HG03354 (cell line): ENCODE data around the gene PDK2.

Source experiments
- ATAC-seq: cut with Tn5 transposase; IDR thresholded peaks from one replicate; pipeline ENCODE4 v1.9.1; 2021; ENCODE audit warnings: mild to moderate bottlenecking; ENCODE audit not compliant: unreplicated experiment, poor library complexity, severe bottlenecking

PDK2 gene

DNA sequence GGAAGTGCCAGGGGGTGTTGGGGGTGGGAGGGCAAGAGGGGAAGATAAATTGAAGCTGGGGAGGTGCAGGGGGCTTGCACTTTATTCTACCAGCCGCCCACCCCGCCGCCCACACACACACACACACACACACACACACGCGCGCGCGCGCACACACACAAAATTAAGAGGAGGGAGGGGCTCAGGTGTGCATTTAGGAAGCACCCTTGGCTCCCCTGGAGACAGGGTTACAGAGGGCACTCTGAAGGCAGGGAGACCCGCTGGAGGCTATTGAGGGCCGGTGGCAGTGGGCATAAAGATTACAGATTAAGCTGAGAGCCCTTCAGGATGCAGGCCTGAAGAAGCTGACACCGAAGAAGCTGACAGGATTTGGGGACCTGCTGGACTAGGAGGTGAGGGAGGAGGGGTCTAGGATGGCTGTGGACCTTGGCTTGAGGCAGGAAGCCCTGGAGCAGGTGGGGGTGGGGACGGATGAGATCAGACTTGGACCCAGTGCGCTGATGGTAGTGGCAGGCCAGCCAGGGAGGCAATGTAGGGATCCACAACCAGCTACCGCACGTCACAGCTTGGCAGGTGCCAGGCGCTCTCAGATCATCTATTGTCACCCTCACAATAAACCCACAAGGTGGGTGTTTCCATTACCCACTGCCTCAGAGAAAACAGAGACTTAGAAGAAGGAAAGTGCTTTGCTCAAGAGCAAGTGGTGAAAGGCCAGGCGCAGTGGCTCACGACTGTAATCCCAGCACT is 35.6 kb downstream of the PDK2 start:
- ATAC-seq = no peak

DNA sequence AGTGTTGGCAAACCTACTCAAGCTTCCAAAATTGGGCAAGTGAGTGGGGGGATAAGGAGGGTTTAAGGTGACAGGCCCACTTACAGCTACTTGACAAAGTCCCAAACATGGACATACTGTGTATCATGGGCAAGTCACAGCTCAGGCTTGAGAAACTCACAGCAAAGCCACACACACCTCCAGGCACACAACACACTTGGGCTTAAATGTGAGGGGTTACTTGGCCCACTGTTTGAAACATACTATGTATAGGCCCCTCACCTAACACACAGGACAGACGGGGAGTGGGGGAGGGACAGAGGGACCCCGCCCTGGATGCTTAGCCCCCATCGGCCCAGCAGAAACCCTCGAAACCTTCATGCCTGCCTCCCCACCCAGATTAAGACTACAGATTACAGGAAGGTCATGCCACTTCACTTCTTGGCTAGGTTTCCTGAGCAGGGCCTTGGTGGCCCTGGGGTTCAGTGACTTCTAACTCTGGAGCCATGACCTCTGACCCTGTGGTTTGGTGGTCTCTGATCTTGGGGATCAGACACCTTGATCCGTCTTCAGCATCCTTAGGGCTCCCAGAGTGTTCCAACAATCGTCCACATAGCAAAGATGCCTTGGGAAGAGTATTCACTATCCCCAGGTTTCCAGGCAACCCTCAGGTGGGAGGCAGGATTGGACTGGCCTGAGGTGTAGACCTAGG is 37.1 kb downstream of the PDK2 start:
- ATAC-seq = no peak

DNA sequence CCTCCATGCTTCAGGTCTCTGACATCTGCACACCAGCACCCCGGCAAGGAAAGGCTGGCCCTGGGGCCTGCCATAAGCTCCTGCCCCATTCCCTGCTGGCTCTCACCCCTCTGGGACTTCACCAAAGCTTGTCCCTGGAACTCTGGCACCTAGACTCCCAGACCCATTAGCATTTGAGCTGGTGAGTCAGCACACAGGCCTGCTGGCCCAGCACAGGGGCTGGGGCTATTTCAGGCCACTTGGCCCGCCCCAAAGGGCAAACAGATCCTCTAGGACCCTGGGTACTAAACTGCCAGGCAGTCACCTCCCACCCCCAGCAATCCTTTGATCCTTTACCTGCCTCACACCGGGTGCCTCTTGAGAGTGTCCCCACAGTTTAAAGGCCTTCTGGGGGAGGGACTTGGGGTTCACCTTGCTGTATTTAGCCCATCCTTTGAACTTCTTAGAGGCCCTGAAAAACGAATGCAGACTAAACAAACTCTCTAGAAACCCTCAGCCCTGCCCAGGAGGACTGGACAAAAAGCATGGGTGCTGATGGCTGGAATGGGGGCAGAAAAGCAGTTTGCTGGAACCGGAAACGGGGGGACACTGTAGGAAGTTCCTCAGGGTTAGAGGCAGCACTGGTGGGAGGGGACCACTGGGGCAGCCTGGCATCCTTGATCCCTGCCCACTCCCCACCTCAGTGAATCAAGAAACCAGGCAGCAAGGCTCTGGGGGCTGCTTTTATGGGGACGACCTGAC is 38.0 kb downstream of the PDK2 start:
- no peak for ATAC-seq

DNA sequence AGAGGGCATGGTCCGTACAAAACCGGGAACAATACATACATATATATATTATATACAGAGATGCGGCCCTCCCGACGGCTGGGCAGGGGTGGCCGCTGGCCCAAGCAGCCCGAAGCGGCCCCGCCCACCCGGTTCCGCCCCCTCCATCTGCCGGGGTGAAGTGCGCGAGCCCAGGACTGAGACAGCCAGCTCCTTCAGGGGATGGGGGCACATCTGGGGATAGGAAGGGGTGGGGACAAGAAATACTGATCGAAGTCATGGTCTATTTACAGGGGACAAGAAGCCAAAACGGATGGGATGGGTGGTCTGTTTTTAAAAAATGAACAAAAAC is 38.6 kb downstream of the PDK2 start:
- ATAC-seq = no peak

DNA sequence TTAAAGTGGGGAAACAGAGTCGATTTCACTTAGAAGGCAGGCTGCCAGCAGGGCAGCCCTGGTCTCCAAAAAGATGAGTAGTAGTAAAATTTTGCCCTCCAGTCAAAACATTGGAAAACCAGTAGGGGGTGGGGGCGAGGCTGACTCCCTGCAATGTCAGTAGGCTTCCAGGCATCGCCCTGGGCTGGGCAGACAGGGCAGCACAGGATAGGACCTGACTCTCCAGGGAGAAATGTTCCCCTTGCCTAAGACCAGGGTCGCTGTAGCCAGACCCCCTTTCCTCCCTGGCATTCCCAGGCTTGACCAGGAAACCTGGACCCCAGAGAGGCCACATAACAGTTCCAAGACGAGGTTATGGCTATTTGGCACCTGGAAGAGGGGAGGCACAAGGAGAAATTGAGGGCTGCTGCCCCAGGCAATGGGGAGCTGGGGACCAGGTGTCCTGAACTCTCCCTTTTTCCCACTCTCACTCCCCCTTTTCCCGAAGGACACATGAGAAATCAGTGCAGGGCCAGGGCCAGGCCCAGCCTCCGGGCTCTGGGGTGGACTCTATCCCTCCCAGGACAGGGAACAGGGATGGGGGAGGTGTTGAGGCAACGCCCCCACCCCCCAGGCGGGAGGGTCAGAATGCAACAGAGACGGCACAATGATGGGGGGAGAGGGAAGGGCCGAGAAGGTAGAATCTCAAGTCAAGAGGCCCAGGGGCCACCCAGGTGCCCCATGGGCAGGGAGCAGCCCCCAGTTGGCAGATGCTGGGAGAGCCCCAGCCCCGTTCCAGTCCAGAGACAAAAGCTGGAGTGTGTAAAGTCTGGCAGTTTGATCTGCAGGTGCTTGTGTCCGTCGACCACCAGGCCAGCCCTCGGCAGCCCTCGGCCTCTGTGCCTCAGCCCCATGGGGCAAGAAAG is 39.3 kb downstream of the PDK2 start:
- ATAC-seq = no peak

DNA sequence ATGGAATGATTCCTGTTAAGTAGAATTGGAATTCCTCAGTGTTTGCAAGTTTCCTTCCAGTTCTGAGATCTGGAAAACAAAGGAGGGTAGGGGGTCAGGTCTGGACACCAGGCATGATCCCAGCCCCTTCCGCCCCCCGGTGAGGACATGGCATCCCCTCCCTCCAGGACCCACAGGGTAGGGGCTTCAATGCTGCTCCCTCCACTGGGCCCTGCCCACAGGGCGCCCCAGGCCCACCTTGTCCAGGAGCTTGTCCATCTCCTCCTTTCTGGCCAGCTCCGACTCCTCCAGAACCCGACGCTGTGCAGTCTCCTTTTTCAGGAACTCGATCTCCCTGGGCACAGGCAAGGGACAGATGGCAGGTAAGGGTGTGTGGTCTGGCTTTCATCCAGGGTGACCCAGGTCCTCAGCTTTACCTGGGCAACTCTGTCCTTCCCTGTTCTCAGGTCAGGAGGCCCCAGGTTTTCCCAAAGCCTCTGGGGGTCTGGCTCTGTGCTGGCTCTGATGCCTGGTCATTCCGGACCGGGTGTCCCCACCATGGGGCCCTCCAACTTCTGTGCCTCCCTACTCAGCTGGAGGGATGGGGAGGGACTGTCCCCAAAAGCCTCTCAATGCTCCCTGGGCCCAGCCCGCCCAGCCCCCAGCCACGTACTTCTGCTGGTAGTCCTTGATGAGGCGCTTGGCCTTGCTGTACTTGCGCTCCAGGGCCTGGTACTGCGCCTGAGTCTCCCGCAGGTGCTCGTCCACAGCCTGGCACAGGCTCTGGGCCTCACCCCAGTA is 40.4 kb downstream of the PDK2 start:
- ATAC-seq = no peak

DNA sequence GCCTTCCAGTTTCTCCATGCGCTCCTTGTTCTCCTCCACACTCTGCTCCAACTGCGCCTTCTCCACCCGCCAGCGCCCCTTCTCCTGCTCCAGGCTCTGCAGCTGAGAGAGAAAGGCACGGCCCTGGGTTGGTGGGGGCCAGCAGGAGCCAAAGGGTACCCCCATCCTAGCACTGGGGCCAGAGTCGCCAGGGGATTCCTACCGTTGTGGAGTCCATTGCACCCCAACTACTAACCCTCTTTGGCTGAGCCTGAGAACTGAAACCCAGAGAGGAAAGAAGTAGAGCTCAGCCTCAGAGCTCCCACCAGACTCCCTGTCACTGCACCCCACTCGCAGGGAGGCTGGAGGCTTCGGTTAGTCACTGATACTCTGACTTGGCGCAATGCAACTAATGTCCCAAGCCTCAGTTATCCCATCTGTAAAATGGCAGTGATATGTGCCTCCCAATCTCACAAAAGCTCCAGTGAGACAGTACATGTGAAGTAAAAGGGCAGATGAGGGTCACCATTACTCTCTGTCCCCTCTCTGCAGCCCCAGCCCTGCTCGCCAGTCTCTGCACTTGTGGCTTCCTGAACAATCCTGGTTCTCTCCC is 41.0 kb downstream of the PDK2 start:
- no peak for ATAC-seq

DNA sequence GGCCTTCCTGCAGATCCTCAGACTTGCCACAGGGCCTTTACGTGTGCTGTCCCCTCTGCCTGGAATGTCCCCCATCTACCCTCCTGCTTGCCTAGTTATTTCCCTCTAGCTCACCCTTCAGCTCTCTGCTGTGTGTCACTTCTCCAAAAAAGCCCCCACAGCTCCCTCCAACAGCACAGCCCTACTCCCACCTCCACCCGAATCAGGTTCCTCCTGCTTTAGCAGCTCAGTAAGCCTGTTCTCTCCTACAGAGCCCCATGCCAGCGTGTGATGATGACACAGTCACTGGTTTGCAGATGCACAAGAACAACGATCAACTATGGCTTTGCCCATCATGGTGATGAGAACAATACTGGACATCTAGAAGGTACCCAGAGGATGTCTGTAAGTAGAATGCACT is 41.9 kb downstream of the PDK2 start:
- no peak for ATAC-seq

DNA sequence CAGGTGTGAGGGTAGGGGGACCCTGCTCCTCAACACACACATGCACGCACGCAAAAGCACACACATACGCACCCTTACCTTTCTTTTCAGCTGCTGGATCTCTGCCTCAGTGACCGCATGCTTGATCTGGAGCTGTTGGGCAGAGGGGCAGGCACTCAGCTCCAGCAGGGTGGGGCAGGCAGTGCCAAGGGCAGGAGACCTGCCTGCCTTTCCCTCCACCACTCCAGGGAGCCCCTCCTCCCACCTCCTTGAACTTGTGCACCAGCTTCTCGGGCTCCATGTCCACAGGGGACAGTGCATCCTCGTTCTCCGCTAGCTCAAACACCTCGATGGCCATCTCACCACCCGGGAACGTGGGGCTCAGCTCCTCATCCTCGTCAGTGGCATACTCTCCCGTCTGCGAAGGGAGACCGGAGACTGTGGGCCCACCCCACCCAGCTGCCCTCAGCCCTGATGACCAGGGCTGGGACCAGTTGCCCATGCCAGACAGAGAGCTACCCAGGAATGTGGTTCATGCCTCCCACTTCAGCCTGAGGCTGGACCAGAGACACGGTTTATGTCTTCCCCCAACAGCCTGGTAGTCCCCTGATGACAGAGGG is 44.1 kb downstream of the PDK2 start:
- ATAC-seq = no peak

DNA sequence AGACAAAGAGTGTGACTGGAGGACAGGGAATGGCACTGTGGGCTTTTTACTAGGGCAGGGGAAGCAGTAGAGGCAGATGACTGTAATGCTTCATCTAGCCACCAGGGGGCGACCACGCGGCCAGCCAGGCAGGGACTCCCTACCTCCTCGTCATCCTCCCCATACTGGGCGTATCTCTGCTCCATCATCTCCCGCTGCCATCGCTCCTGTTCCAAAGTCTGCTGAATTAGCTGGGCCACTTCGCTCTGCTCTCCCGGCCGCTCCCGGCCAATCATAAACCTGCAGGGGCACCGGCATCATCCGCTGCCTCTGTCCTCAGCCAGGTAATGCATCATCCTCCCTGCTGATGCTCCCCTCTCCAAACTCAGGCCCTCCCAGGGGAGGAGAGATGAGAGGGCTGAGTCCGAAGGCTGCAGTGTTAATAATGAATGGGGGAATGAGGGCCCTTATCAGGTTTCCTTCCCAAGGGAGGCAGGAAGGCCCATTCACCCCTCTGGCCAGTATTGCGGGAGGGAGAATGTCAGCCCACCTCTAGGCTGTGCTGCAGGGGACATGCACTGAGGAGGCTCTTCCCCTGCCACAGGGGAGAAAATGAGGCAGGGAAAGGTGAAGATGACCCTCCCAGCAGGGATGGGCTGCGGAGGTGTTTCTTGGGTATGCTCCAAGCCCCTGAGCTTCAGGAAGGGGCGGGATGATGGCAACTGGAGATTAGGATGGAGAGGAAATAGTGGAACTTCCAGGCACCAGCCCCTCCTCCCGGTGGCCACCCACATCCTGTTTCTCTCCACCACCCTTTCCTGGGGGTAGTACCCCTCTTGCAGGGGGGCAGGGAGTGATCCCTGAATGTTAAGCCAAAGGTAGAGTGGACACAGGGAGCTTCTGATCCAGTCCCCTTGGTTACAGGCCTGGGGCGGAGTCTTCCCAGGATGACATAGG is 45.1 kb downstream of the PDK2 start:
- peak; percentile 69 for ATAC-seq

DNA sequence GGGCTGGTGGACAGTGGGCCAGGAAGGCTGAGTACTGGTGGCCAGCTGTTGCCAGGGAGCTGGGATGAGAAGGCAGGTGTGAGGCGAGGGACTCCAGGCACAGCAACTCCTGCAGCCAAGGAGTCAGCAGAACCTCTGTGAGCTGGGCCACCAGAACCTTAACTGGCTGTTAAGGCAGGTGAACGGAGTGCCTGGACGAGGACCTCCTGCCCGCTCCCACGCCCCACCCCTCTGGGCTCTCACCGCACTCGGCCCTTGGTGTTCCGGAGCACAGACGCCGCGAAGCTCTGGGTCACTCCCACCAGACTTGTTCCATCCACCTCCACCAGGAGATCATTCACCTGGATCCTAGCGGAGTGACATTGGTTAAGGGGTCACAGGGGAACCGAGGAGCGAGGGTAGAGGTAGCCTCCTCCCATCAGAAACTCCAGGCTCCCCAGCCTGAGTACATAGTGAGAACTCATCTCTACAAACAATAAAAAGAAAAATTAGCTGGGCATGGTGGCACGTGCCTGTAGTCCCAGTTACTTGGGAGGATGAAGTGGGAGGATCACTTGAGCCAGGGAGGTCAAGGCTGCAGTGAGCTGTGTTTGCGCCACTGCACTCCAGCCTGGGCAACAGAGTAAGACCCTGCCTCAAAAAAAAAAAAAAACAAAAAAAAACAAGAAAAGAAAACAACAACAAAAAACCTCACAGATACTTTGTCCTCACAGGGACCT is 46.0 kb downstream of the PDK2 start:
- ATAC-seq = no peak

DNA sequence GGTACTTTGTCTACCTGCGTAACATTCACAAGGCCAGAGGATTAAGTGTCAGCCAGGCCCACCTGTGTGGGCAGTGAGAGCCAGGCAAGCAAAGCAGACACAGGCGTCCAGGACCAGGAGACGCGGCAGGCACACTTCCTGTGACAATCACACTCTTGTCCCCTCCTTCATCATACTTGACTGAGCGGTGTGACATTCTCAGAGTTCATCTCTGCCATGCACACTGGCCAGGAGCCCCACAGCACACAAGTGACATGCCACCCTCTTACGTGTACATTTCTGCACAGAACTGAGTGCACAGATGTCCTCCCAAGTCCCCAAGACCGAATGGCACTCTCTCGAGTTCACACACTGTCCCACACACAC is 46.6 kb downstream of the PDK2 start:
- no peak for ATAC-seq

DNA sequence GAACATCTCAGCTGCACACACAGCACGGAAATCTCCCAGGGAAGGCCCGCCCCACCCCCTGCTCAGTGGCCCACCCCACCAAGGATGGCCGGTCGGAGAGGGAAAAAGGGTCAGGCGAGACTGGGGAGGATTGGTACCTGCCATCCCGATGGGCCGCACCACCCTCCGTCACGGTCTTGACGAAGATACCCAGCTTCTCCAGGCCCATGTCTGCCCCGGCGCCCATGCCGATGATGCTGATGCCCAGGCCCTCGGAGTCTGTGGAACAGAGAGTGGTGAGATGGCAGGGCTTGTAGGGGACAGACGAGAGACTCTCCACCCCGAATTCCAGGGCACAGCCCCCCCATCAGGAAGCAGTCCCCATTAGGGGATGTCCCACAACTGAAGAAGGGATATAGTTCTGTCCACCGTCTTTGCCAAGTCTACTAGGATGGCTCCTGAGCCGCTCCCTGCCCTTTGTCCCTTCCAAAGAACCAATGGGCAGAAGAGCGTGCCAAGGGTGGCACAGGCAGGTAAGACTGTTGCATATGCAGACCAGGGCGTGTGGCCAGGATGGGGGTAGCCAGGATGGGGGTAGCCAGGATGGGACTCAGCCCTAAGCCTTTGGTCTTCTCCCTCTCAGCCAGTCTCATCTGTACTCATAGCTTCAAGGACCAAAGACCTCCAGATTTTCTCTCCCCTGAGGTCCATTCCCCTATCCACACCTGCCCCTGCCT is 48.5 kb downstream of the PDK2 start:
- ATAC-seq = no peak

DNA sequence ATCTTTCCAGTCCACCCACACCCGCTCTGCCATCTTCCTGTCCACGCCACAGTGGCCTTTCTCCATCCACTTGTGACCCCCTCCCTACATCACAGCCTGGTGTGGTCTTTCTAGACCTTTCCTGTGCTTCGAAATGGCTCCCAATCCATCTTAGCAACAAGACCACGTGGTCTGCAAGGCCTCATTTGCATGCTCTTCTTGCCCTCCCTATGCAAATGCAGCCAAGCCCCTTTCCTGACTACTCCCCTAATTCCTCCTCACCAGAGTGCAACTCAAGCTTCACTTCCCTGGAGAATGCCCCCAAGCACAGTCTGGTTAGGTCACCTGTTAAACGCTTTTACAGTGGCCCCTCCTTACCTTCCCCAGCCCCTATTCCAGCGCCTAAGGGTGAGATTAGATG is 49.2 kb downstream of the PDK2 start:
- ATAC-seq = no peak

DNA sequence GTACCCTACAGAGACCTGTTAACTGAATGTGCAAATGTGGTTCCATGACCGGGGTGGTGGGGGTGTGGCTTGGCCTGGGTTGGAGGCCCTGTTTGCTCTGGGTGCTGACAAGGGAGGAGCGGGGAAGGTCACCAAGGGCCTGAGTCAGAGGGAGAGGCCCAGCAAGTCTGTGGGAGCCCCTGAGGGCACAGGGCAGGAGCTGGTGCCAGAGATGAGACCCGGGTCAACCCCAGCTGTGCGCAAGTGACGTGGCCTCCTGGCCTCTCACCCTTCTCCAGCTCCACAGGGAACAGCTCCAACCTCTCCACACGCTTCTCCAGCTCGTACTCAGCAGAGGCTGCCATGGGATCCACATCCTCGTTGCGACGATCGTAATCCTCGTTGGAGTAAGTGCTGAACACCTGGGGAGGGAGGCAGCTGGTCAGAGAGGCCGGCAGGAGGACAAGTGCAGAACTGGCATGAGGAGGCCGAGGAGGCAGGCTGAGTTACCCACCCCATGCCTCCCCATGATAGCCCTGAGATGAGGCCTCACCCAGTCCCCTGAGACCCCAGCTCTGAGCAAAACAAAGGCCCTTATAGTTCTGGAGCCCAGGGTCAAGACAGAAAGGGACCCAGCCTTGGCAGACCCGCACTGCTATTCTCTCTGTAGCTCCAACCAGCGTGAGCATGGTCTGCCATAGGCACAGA is 49.8 kb downstream of the PDK2 start:
- ATAC-seq = no peak
